ENCODE data around the gene CDK17. TPM values are rescaled to one million over a fixed set of nuclear protein-coding genes. Genes with fewer than 3 reads are reported as not detected.

CDK17 gene
- total and polyA plus RNA-seq, 2 of the 8 experiments (the other 6 are each of a cell fraction or from before 2014, with no cell fraction given) = 5.8 to 20.0 TPM

DNA sequence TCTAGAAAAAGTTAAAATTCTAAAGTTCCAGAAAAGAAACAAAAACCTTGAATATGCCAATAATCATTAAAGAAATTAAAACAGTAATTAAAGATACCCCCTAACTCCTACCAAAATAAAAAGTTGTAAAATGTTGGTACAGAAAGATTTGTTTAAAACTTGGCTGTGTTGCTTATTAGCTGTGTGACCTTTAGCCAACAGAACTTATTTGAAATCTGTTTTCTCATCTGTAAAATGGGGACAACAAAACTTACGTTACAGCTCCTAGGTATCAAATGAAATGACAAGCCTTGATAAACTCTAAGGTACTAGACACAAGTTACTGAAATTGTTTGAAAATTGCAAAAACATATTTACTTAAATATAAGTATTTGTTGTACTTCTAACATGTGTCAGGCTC lies 134.4 kb downstream of the CDK17 start:
- no peaks in the 10 kb centered on the region for H4K20me1 ChIP-seq (replicated peaks in 1 of 2; ENCODE audit: control insufficient read depth in 1 of 2, insufficient read depth in 2 of 2, low read length in 2 of 2)
- H3K4me3 ChIP-seq (ENCODE audit: extremely low read depth in 1 of 4, insufficient read depth in 2 of 4, low read depth in 3 of 4, low read length in 4 of 4) = no peak overlapping the region
- no peak overlapping the region for H2BK15ac ChIP-seq (ENCODE audit: low read length)
- no peaks in the 10 kb centered on the region for H3K4me1 ChIP-seq (replicated peaks in 1 of 4; ENCODE audit: control insufficient read depth in 3 of 4, insufficient read depth in 4 of 4, low read length in 3 of 4)
- no peak overlapping the region for H2BK12ac ChIP-seq (ENCODE audit: low read depth, low read length)
- POLR2A ChIA-PET (ENCODE audit: partially characterized antibody) = no interaction called here
- 95% methylated on average over 1 of the region's 1 CpG; no CpG with 5 or more reads in 1 of the 2 experiments for WGBS, 2 experiments (ENCODE audit: extremely low coverage in 1 of 2, insufficient coverage in 1 of 2, insufficient read length in 1 of 2, insufficient replicate concordance in 2 of 2, low coverage in 1 of 2, low lambda C conversion rate in 2 of 2, missing lambda C conversion rate in 1 of 2)
- DNase-seq (ENCODE audit: low read depth in 1 of 2, low spot score in 2 of 2) = no peak
- H4K91ac ChIP-seq (replicated peaks; ENCODE audit: insufficient read length, low read length) = no peak overlapping the region
- CTCF ChIA-PET (ENCODE audit: partially characterized antibody) = interaction anchor here (0.5 kb wide), 1 partner anchor 245 kb away, joined by 5 read pairs; no protein-coding TSS in a partner anchor
- H2BK5ac ChIP-seq (ENCODE audit: low read depth, low read length) = no peak overlapping the region
- no peaks in the 10 kb centered on the region for H3K9me3 ChIP-seq (ENCODE audit: insufficient read depth in 2 of 2, low read depth in 1 of 2, low read length in 1 of 2)
- no peak overlapping the region for H3K4ac ChIP-seq (replicated peaks; ENCODE audit: insufficient read length, low read depth, low read length)
- H3K79me2 ChIP-seq (ENCODE audit: control insufficient read depth in 1 of 2, insufficient read depth in 2 of 2, low read length in 2 of 2) = no peaks in the 10 kb centered on the region
- H3K23me2 ChIP-seq (ENCODE audit: low read depth, low read length) = no peaks in the 10 kb centered on the region
- H2AFZ ChIP-seq (ENCODE audit: low read length) = no peak overlapping the region
- no peaks in the 10 kb centered on the region; a peak in 2 of 8 replicates for H3K36me3 ChIP-seq (ENCODE audit: control insufficient read depth in 2 of 4, insufficient read depth in 4 of 4, low read length in 3 of 4)
- H4K8ac ChIP-seq (ENCODE audit: extremely low read depth, insufficient read depth, low read length) = no peak overlapping the region
- H3K9ac ChIP-seq (replicated peaks in 1 of 4; ENCODE audit: extremely low read depth in 1 of 4, low read depth in 3 of 4, low read length in 3 of 4) = no peak overlapping the region
- H3K27ac ChIP-seq (ENCODE audit: low read depth, low read length) = no peak overlapping the region
- H3K27me3 ChIP-seq (replicated peaks in 1 of 4; ENCODE audit: control insufficient read depth in 3 of 4, extremely low read depth in 1 of 4, insufficient read depth in 3 of 4, low read length in 3 of 4) = no peaks in the 10 kb centered on the region
- no peak overlapping the region for H2BK20ac ChIP-seq (ENCODE audit: low read length)
- no peaks in the 10 kb centered on the region for H3K79me1 ChIP-seq (ENCODE audit: low read depth, low read length)
- H4K5ac ChIP-seq (ENCODE audit: insufficient read length, low read depth, low read length) = no peak overlapping the region
- H3K18ac ChIP-seq (ENCODE audit: extremely low read depth, low read length) = no peak overlapping the region
- no peak overlapping the region for H3K23ac ChIP-seq (ENCODE audit: insufficient read length)
- H3K56ac ChIP-seq (replicated peaks; ENCODE audit: insufficient read length, low read depth, low read length) = no peak overlapping the region
- no peak overlapping the region for H3K14ac ChIP-seq (ENCODE audit: insufficient read length)
- no peak for FAIRE-seq
- no peak overlapping the region for H2AK5ac ChIP-seq (ENCODE audit: low read depth, low read length)
- H3K4me2 ChIP-seq (ENCODE audit: insufficient read depth in 1 of 2, low read depth in 2 of 2, low read length in 2 of 2) = no peak overlapping the region
- H2BK120ac ChIP-seq (replicated peaks; ENCODE audit: low read depth, low read length) = no peak overlapping the region
- TF ChIP-seq FOSL1 (IDR thresholded peaks at IDR 0.05; ENCODE audit: insufficient read depth, low read depth, low read length) = no peak
- no peak for TF ChIP-seq CREB1 (IDR thresholded peaks at IDR 0.05)
- no peak for TF ChIP-seq RNF2 (IDR thresholded peaks at IDR 0.05; ENCODE audit: borderline replicate concordance, low read depth, low read length, missing control alignments, poor library complexity, severe bottlenecking)
- no peak for TF ChIP-seq RXRA (IDR thresholded peaks at IDR 0.05; ENCODE audit: insufficient read depth, low read depth, low read length)
- TF ChIP-seq, protein P1, sequence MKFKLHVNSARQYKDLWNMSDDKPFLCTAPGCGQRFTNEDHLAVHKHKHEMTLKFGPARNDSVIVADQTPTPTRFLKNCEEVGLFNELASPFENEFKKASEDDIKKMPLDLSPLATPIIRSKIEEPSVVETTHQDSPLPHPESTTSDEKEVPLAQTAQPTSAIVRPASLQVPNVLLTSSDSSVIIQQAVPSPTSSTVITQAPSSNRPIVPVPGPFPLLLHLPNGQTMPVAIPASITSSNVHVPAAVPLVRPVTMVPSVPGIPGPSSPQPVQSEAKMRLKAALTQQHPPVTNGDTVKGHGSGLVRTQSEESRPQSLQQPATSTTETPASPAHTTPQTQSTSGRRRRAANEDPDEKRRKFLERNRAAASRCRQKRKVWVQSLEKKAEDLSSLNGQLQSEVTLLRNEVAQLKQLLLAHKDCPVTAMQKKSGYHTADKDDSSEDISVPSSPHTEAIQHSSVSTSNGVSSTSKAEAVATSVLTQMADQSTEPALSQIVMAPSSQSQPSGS (IDR thresholded peaks at IDR 0.05; ENCODE audit: low read length) = no peak
- no peak for TF ChIP-seq RBBP5 (IDR thresholded peaks at IDR 0.05; ENCODE audit: borderline replicate concordance, low read depth, low read length)
